SK-N-SH (cell line): ENCODE measurements around the gene CACYBP. TPM values are rescaled to one million over a fixed set of nuclear protein-coding genes. Genes with fewer than 3 reads are reported as not detected.

Experiments
- CTCF ChIA-PET: fragments of 300-600, 350-600 bp; formaldehyde crosslinking; extraction: SDS; loops from one replicate; lab custom pipeline; 2021; lab: Yijun Ruan, JAX
- POLR2A ChIA-PET: fragments of 350-600 bp; sonication (Branson Sonifier 250); formaldehyde crosslinking; extraction: SDS; loops from one replicate; lab custom pipeline; 2020; ENCODE audit warnings: antibody characterized with exemption, inconsistent platforms; lab: Yijun Ruan, JAX
- DNase-seq: peaks from one replicate; pipeline ENCODE4 v3.0.0; 2012
- H2AFZ ChIP-seq: fragments of 200-600 bp; sonication (generic); 2 replicates; pipeline ENCODE4 v1.8.1; 2016; ENCODE audit warnings: antibody characterized with exemption, mild to moderate bottlenecking, low read depth
- H3F3A ChIP-seq: fragments of 200-600 bp; sonication (generic); replicated peaks from 2 replicates; pipeline ENCODE3; 2016; ENCODE audit warnings: antibody characterized with exemption, mild to moderate bottlenecking; ENCODE audit not compliant: insufficient read depth
- H3K27ac ChIP-seq, 2 experiments: fragments of 200-500 bp in 1 of 2; fragments of 200-600 bp in 1 of 2; sonication (Bioruptor generic) in 1 of 2; sonication (generic), shearing (Covaris generic) in 1 of 2; 2 replicates each; pipeline versions ENCODE4 v1.5.1 to v1.6.1; 2014 to 2016; ENCODE audit warnings: low read depth in 2 of 2, inconsistent platforms in 1 of 2, low read length in 1 of 2, mild to moderate bottlenecking in 1 of 2, mixed read lengths in 1 of 2
- H3K27me3 ChIP-seq: fragments of 200-600 bp; sonication (generic), shearing (Covaris generic); 2 replicates; pipeline ENCODE4 v1.6.1; 2016; ENCODE audit warnings: mixed run types; ENCODE audit not compliant: insufficient read depth
- H3K36me3 ChIP-seq, 2 experiments: fragments of 200-500 bp in 1 of 2; fragments of 200-600 bp in 1 of 2; sonication (Bioruptor generic) in 1 of 2; sonication (generic) in 1 of 2; replicated peaks in 1 of 2; 2 replicates each; pipeline versions ENCODE3 to v1.5.1; 2014 to 2016; ENCODE audit warnings: low read length in 1 of 2, mild to moderate bottlenecking in 1 of 2; ENCODE audit not compliant: insufficient read depth in 2 of 2, control insufficient read depth in 1 of 2
- H3K4me1 ChIP-seq, 2 experiments: fragments of 200-500 bp in 1 of 2; fragments of 200-600 bp in 1 of 2; sonication (Bioruptor generic) in 1 of 2; sonication (generic), shearing (Covaris generic) in 1 of 2; 2 replicates each; pipeline versions ENCODE4 v1.5.1 to v1.6.1; 2014 to 2016; ENCODE audit warnings: low read depth in 1 of 2, low read length in 1 of 2, mixed run types in 1 of 2; ENCODE audit not compliant: insufficient read depth in 2 of 2, control insufficient read depth in 1 of 2
- H3K4me2 ChIP-seq: fragments of 200-600 bp; sonication (generic), shearing (Covaris generic); 2 replicates; pipeline ENCODE4 v1.6.1; 2017; ENCODE audit warnings: mixed run types
- H3K4me3 ChIP-seq, 2 experiments: fragments of 200-500 bp in 1 of 2; fragments of 200-600 bp in 1 of 2; sonication (Bioruptor generic) in 1 of 2; sonication (generic), shearing (Covaris generic) in 1 of 2; 2 replicates each; pipeline versions ENCODE4 v1.5.1 to v1.8.1; 2014 to 2016; ENCODE audit warnings: low read depth in 2 of 2, inconsistent platforms in 1 of 2, low read length in 1 of 2, mild to moderate bottlenecking in 1 of 2, mixed read lengths in 1 of 2, moderate library complexity in 1 of 2
- H3K79me2 ChIP-seq: fragments of 200-600 bp; sonication (generic); 2 replicates; pipeline ENCODE4 v1.8.1; 2017; ENCODE audit warnings: mild to moderate bottlenecking; ENCODE audit not compliant: insufficient read depth
- H3K9ac ChIP-seq: fragments of 200-600 bp; sonication (generic); 2 replicates; pipeline ENCODE4 v1.6.1; 2017; ENCODE audit warnings: mixed run types
- H3K9me2 ChIP-seq: fragments of 200-600 bp; sonication (generic); 2 replicates; pipeline ENCODE4 v1.6.1; 2017; ENCODE audit warnings: mixed run types
- H3K9me3 ChIP-seq: fragments of 200-600 bp; sonication (generic); 2 replicates; pipeline ENCODE4 v1.6.1; 2017; ENCODE audit warnings: mixed run types, mild to moderate bottlenecking, moderate library complexity
- H4K20me1 ChIP-seq: fragments of 200-600 bp; sonication (generic); 2 replicates; pipeline ENCODE4 v1.6.1; 2017; ENCODE audit warnings: mild to moderate bottlenecking, mixed run types; ENCODE audit not compliant: insufficient read depth
- ELF1 ChIP-seq: IDR thresholded peaks from 2 replicates; pipeline ENCODE4 v1.4.0; 2012
- EP300 ChIP-seq, 2 experiments: IDR thresholded peaks; 2 replicates each; pipeline versions ENCODE4 v1.4.0 to v1.6.1; 2012; ENCODE audit warnings: borderline replicate concordance in 1 of 2, low read depth in 1 of 2, low read length in 1 of 2
- FOSL2 ChIP-seq: IDR thresholded peaks from 2 replicates; pipeline ENCODE4 v1.4.0; 2012; ENCODE audit warnings: low read depth, mild to moderate bottlenecking, moderate library complexity, borderline replicate concordance
- FOXJ3 ChIP-seq: sonication (generic); formaldehyde crosslinking; IDR thresholded peaks from 2 replicates; pipeline ENCODE4 v1.5.1; 2020; ENCODE audit warnings: mild to moderate bottlenecking, missing genetic modification reagents
- FOXM1 ChIP-seq: IDR thresholded peaks from 2 replicates; pipeline ENCODE4 v1.4.0; 2012; ENCODE audit warnings: low read depth, mild to moderate bottlenecking
- GATA2 ChIP-seq: sonication (generic); formaldehyde crosslinking; IDR thresholded peaks from 2 replicates; pipeline ENCODE4 v1.5.0; 2020; ENCODE audit warnings: mild to moderate bottlenecking, missing genetic modification reagents
- JUND ChIP-seq: IDR thresholded peaks from 2 replicates; pipeline ENCODE4 v1.4.0; 2012
- MXI1 ChIP-seq: IDR thresholded peaks from 2 replicates; pipeline ENCODE4 v1.6.1; 2012; ENCODE audit warnings: mild to moderate bottlenecking, low read depth, low read length, improper control_type of control experiment
- NFIC ChIP-seq: IDR thresholded peaks from 2 replicates; pipeline ENCODE4 v1.4.0; 2012; ENCODE audit warnings: borderline replicate concordance
- NRF1 ChIP-seq: IDR thresholded peaks from 2 replicates; pipeline ENCODE4 v1.6.1; 2012; ENCODE audit warnings: low read depth, mild to moderate bottlenecking, low read length
- RFX5 ChIP-seq: IDR thresholded peaks from 2 replicates; pipeline ENCODE4 v1.6.1; 2012; ENCODE audit warnings: mild to moderate bottlenecking, improper control_type of control experiment, low read length
- SIN3A ChIP-seq: IDR thresholded peaks from 2 replicates; pipeline ENCODE4 v1.6.1; 2012; ENCODE audit warnings: low read depth, mild to moderate bottlenecking, low read length, moderate library complexity, borderline replicate concordance
- TCF12 ChIP-seq: IDR thresholded peaks from 2 replicates; pipeline ENCODE4 v1.4.0; 2012
- TEAD4 ChIP-seq: IDR thresholded peaks from 2 replicates; pipeline ENCODE4 v1.4.0; 2012; ENCODE audit warnings: mild to moderate bottlenecking, borderline replicate concordance; ENCODE audit not compliant: insufficient read depth
- USF1 ChIP-seq: IDR thresholded peaks from 2 replicates; pipeline ENCODE4 v1.4.0; 2012; ENCODE audit warnings: low read depth, borderline replicate concordance
- WGBS: methylation state at CpG from one replicate; pipeline ENCODE4 v1.1.6; 2017; ENCODE audit warnings: low lambda C conversion rate; 5-methylcytosine and 5-hydroxymethylcytosine counted together
- polyA plus RNA-seq, 3 experiments: library from polyadenylated mRNA; depleted of rRNA; stranded (reverse); fragments of >200 nt; gene quantifications; 2 replicates each; pipeline ENCODE4 v1.2.3, GENCODE V29; 2012
- TF ChIP-seq, protein P1 (sequence below): fragments of 150-350 bp; IDR thresholded peaks from 2 replicates; pipeline ENCODE4 v1.6.1; 2017; ENCODE audit warnings: antibody characterized with exemption, low read length, low read depth, borderline replicate concordance
- TF ChIP-seq, protein P2 (sequence below): fragments of 150-350 bp; IDR thresholded peaks from 2 replicates; pipeline ENCODE4 v1.6.1; 2016; ENCODE audit warnings: mild to moderate bottlenecking, low read depth, low read length
- TF ChIP-seq, protein P3 (sequence below): IDR thresholded peaks from 2 replicates; pipeline ENCODE4 v1.4.0; 2012; ENCODE audit warnings: low read depth

The CACYBP gene
- polyA plus RNA-seq, 1 of the 3 experiments (the other 2 are of a cell fraction): 56.2 TPM

- Histone ChIP-seq H4K20me1 (no peaks in the 10 kb centered on the region), H3K27ac (no peak overlapping the region), H3K79me2 (no peaks in the 10 kb centered on the region), H3K9me3 (no peaks in the 10 kb centered on the region), H3K4me1 (peaks cover 0 to 4% of the 10 kb centered on the region in 2 experiments; a peak in 2 of 4 replicates), H3K9me2 (no peaks in the 10 kb centered on the region), H3K9ac (no peak overlapping the region), H3K27me3 (no peaks in the 10 kb centered on the region), H3K4me3 (no peak overlapping the region), H2AFZ (no peak overlapping the region), H3K4me2 (no peak overlapping the region), H3K36me3 (no peaks in the 10 kb centered on the region), H3F3A (no peaks in the 10 kb centered on the region)
- WGBS: 97% methylated on average over 1 of the region's 1 CpG
- DNase-seq: no peak
- POLR2A ChIA-PET: interaction anchor here (0.6 kb wide), 1 partner anchor 1103 kb away, joined by 3 read pairs; no protein-coding TSS in a partner anchor
- CTCF ChIA-PET: interaction anchor here (1.6 kb wide), 1 partner anchor 188 kb away, joined by 3 read pairs; no protein-coding TSS in a partner anchor
- TF ChIP-seq FOSL2 (no peak), NFIC (no peak), FOXJ3 (CRISPR knock-in tag) (no peak), ELF1 (no peak), FOXM1 (no peak), MXI1 (no peak), TEAD4 (no peak), SIN3A (no peak), RFX5 (no peak)
- TF ChIP-seq, protein P1, sequence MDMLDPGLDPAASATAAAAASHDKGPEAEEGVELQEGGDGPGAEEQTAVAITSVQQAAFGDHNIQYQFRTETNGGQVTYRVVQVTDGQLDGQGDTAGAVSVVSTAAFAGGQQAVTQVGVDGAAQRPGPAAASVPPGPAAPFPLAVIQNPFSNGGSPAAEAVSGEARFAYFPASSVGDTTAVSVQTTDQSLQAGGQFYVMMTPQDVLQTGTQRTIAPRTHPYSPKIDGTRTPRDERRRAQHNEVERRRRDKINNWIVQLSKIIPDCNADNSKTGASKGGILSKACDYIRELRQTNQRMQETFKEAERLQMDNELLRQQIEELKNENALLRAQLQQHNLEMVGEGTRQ: no peak
Observed at GRCh38 chr1:174958396-174958795, 41.4 kb upstream of the CACYBP start.

DNA sequence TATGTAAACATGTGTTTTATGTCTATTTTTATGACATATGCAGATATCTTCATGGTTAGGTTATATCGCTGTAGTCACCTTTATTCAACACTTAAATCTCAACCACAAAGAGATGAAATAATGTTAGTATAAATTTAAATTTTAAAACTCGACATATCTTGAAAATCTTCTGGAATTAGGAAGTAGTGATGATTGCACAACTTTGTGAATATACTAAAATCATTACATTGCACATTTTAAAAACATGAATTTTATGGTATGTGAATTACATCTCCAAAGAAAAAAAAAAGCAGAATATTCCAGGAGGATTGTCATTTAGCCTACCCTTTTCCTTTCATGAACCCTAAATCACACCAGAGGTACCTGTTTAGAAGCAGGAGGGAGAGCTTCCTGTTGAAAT, 39.4 kb upstream of the CACYBP start:
- no peaks in the 10 kb centered on the region for H3F3A ChIP-seq
- WGBS: 83% methylated on average over 2 of the region's 2 CpGs
- no peak overlapping the region for H3K4me2 ChIP-seq
- H3K9ac ChIP-seq: no peak overlapping the region
- no peaks in the 10 kb centered on the region for H3K9me2 ChIP-seq
- H2AFZ ChIP-seq: no peak overlapping the region
- no peak for DNase-seq
- H3K9me3 ChIP-seq: no peaks in the 10 kb centered on the region
- TF ChIP-seq TCF12 (no peak), GATA2 (CRISPR knock-in tag) (no peak), SIN3A (no peak), TEAD4 (no peak), EP300 (IDR thresholded peaks at IDR 0.05; ENCODE audit: borderline replicate concordance in 1 of 2, low read depth in 1 of 2, low read length in 1 of 2) (no peak), USF1 (no peak), JUND (no peak), FOXJ3 (CRISPR knock-in tag) (no peak), FOXM1 (no peak), RFX5 (no peak), NRF1 (no peak)
- TF ChIP-seq, protein P2, sequence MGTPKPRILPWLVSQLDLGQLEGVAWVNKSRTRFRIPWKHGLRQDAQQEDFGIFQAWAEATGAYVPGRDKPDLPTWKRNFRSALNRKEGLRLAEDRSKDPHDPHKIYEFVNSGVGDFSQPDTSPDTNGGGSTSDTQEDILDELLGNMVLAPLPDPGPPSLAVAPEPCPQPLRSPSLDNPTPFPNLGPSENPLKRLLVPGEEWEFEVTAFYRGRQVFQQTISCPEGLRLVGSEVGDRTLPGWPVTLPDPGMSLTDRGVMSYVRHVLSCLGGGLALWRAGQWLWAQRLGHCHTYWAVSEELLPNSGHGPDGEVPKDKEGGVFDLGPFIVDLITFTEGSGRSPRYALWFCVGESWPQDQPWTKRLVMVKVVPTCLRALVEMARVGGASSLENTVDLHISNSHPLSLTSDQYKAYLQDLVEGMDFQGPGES: no peak
- TF ChIP-seq, protein P3, sequence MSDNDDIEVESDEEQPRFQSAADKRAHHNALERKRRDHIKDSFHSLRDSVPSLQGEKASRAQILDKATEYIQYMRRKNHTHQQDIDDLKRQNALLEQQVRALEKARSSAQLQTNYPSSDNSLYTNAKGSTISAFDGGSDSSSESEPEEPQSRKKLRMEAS: no peak
- ChIA-PET POLR2A (no interaction called here), CTCF (interaction anchor here (1.5 kb wide), 1 partner anchor 23 kb away, joined by 3 read pairs; no protein-coding TSS in a partner anchor)
- H3K4me1 ChIP-seq: no peaks in the 10 kb centered on the region; a peak in 1 of 4 replicates
- no peak overlapping the region for H3K27ac ChIP-seq
- no peak overlapping the region for H3K4me3 ChIP-seq
- H3K27me3 ChIP-seq: no peaks in the 10 kb centered on the region
- no peaks in the 10 kb centered on the region for H3K36me3 ChIP-seq
- H3K79me2 ChIP-seq: no peaks in the 10 kb centered on the region
- no peaks in the 10 kb centered on the region for H4K20me1 ChIP-seq
